ENCODE measurements around the gene ABCC8.

ABCC8 gene

GRCh38 chr11:17423533-17424310 lies 52.9 kb downstream of the ABCC8 start:
- DNase-seq: no peak

- DNase-seq: no peak
Measured at GRCh38 chr11:17421781-17422180, 54.9 kb downstream of the ABCC8 start.

DNA sequence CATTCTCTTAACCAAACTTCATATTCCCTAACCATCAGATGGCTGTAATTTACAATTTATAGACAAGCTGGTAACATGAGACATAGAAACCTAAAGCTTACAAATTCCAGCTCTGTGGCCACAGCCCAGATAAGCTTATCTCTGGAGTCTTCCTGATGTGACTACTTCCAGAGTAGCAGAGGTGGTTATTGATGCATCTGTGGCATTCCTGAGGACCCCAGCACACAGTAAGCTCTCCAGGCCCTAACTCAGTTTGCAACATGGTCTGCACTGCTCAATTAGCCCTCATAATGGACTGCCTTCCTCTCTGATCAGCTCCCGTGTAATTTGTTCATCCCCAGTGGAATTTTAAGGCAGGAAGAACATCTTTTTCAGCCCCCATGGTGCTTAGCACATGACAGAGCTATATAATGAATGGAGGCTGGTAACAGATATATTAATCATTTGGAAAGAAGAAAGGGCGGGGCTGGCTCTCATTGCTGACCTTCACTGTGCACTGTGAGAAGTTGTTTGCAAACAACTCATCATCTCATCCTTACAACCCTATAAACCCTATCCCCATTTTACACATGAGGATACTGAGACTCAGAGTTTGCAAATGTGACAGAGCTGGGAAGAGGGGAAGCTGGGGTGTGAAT lies 58.1 kb downstream of the ABCC8 start:
- no peak for DNase-seq

DNA sequence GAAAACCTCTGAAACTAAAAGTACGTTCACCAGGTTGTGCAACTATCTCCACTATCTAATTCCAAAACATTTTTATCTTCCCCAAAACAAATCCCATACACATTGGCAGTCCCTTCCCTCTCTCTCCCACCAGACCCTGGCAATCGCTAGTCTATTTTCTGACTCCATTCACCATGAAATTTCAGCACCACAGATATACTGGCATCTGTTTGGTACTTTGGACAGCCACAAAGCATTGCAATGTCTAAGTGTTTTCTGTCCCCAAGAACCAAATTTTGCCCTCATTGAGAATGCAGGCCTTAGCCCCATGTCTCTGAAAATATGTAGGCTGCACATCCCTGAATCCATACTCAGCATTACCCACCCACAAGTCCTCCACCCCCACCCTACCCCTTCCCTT lies 60.2 kb downstream of the ABCC8 start:
- no peak for DNase-seq

GRCh38 chr11:17415523-17416104 lies 61.0 kb downstream of the ABCC8 start:
- no peak for DNase-seq

GRCh38 chr11:17414992-17415391 lies 61.7 kb downstream of the ABCC8 start:
- DNase-seq: no peak

- DNase-seq: no peak
Measured at GRCh38 chr11:17414317-17414737, 62.3 kb downstream of the ABCC8 start.

DNA sequence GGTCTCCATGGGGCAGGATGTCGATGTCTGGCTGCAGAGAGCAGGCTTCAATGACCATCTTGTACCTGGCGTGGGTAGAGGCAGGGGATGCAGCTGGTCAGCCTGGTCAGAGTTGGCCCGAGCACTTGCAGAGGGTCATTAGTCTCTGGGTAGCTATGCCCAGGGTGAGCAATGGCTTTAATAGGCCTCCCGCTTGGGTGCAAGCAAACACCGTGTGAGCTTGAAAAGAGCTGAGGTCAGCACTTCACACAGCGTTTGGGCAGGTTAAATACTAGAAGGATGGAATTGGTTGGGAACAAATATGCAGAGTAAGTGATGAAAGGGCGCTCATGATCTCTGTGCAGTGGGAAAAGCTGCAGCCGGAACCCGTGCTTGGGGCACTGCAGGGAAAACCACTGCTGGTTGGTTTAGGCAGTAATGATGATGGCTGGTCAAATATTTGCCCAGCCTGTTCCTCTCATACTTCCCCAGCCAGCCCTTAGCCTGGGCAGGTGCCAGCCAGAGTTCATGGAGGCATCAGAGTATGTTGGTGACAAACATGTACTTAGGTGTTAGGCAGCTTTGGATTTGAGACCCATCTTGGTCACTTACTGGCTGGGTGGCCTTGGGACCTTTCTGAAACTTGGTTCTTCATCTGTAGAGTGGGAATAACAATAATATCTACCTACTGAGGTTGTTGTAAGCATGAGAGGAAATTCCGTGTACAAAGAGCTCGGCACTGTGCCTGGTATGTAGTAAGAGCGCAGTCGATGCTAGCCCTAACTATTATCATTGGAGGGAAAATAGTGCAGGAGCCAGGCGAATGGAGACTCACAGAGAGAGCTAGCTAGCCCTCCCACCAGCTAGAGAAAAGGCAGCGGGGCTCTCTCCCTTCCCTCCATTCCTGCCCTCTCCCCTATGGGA lies 63.0 kb downstream of the ABCC8 start:
- DNase-seq: no peak

- DNase-seq: no peak
Measured at GRCh38 chr11:17412488-17413180, 64.0 kb downstream of the ABCC8 start.

DNA sequence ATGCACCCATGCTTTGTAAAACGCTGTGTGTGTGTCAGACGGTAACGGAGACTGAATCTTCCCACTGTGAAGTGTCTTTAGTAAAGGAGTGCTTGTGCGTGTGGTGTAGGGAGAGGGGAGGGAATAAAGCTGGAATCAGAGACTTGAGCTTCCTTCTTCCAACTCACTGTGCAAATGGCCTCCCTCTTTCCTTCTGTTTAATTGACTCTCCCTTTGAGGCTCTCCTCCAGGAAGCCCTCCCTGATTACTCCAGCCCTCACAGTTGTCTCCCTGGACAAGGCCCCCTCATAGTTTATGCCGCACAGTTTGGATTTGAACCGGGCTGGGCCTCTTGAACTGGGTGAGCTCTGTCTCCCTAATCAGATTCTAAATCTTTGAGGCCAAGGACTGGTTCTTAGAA lies 65.2 kb downstream of the ABCC8 start:
- DNase-seq: no peak

DNA sequence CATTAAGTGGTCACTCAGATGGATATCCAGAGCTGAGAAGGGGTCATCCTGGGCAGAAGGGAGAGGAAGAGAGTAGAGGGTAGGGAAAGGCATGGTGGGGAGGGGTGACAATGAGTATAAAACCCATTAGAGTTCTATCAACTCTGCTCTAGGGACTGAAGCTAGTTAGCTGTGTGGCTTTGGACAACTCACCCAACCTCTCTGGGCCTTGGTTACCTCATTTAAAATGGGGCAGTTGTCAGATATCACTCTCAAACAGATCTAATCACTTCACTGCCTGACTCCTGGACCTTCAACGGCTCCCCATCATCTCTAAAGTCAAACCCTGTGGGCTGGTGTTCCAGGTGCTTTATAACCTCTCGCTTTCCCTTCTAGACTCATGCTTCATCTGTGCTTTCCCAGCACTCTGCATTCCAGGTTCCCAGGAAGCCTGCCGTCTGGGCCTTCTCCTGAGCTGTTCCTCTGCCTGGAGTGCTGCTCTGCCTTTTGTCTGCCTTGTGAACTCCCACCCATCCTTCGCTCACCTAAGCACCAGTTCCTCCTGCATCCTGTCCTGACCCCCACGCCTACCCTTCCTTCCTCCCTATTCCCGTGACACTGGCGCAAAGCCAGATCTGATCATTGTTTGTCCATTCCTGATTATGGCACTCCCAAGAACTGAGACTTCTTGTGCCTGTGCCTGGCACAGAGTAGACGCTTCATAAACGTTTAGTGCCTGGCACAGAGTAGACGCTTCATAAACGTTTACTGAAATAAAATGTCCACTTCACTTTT lies 65.9 kb downstream of the ABCC8 start:
- DNase-seq: no peak

DNA sequence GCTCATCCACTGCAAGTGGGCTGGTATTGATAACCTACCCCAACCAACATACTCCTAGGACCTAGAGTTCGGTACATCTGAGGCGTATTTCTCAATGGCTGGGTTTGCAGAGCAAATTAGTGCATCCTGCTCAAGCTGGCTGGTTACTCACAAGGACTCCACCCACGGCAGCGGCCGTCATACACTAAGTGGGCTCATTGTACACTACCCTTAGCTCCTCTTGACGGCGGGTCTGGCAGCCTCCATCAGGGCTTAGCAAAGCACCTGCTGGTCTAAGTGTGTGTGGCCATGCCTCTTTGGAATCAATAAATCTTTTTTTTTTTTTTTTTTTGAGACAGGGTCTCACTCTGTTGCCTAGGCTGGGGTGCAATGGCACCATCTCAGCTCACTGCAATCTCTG lies 68.0 kb downstream of the ABCC8 start:
- DNase-seq: no peak

- no peak for DNase-seq
Measured at GRCh38 chr11:17408026-17408425, 68.6 kb downstream of the ABCC8 start.

GRCh38 chr11:17407575-17407974 lies 69.1 kb downstream of the ABCC8 start:
- DNase-seq: no peak

DNA sequence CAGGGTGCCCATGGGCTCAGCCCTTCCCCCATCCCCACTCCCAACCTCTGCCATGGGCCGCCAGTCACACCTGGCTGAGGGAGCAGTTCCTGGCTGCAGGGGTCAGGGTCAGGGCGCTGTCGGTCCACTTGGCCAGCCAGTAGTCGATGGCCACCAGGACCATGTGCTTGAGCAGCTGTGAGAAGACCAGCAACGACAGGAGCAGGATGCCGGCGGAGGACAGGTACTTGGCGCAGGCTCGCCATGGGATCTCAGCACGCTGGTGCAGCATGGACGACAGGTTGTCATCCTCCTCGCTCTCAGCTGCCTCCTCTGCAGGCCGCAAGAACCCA lies 69.9 kb downstream of the ABCC8 start:
- no peak for DNase-seq

- DNase-seq: no peak
Measured at GRCh38 chr11:17406082-17406817, 70.4 kb downstream of the ABCC8 start.

- peak; percentile 70 for DNase-seq
Measured at GRCh38 chr11:17405232-17406005, 71.2 kb downstream of the ABCC8 start.

DNA sequence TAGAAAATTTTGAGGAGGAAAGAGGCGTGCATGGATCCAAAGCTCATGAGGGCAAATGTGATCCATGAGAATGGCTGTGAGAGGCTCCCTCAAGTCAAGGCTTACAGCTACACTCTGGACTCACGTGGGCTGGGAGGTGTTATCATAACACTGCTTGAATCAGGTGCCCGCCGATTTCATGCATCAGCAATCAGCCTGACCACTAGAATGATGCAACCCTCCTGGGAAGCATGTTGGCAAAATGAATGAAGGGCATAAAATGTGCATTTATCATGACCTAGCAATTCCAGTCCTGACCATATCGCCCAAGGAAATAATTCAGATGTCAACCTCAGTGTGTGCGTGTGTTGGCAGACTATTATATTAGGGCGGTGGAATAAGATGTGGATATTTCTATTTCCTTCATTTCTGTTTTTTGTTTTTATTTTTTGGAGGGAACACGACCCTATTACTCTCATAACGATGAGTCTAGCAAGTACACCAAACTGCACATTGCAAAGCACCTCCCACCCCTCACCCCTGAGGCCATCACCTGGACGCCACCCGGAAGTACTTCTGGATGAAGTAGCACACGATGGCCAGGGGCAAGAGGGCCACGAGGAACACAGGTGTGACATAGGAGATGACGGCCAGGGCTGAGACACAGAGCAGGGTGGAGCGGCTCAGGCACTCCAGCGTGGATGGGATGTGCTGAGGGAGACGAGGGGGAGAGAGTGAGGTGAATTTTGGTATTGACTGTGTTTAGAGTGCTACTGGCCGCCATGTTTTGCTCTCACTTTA lies 72.5 kb downstream of the ABCC8 start:
- peak; percentile 8 for DNase-seq

GRCh38 chr11:17402486-17402885 lies 74.2 kb downstream of the ABCC8 start:
- DNase-seq: no peak

GRCh38 chr11:17401841-17402240 lies 74.8 kb downstream of the ABCC8 start:
- DNase-seq: no peak

Data from EL (cell line).